DOHH2 (cell line): ENCODE measurements around the gene RRP8.

Source experiments
- EZH2phosphoT487 ChIP-seq: fragments of 200-600 bp; sonication (generic); IDR thresholded peaks from 2 replicates; pipeline ENCODE4 v1.6.1; 2017; ENCODE audit warnings: borderline replicate concordance, mild to moderate bottlenecking, antibody characterized with exemption, low read length, moderate library complexity, mixed read lengths
- TF ChIP-seq, protein P1 (sequence below): fragments of 200-600 bp; sonication (generic); IDR thresholded peaks from one replicate; pipeline ENCODE4 v1.5.1; 2014; ENCODE audit warnings: antibody characterized with exemption, mild to moderate bottlenecking, low read depth, low read length; ENCODE audit not compliant: poor library complexity, severe bottlenecking

DNA sequence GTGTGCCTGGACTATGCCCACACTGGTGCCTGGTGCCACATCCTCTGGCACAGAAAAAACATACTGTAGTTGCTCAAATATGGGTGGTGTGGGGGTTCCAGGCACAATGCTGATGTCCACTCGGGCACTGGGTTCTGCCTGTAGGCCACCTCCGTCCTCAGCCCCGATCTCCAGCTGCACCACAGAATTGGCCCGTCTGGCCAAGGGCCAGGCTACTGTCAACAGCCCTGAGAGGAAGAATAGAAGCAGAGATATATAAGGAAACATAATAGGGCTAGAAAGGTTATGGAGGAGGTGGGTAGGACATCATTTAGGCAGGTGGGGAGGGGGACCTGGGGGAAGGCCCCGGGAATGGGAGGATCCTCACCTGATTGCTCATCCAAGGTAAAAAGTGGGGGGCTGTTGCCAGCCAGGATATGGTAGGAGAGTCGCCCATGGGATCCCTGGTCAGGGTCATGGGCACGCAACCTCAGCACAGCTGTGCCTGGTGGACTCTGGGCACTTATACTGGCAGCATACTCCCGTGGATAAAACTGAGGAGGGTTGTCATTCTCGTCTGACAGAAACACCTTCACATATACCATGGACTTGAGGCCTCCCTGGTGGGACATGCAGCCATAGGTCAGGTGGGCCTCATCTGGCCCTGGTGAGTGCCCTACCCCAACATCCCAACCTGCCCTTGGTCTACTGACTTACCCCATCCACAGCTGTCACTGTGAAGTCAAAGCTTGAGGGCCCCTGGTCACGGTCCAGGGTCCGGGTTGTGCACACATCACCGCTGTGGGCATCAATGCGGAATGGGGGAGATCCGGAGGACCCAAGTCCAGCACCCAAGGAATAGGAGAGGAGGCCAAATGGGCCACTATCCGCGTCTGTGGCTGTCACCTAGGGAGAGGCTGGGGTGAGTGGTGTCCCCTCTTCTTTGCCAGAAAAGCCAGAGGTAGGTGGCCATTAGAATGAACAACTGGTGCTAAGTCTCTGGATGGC is 30.3 kb upstream of the RRP8 start:
- TF ChIP-seq, protein P1, sequence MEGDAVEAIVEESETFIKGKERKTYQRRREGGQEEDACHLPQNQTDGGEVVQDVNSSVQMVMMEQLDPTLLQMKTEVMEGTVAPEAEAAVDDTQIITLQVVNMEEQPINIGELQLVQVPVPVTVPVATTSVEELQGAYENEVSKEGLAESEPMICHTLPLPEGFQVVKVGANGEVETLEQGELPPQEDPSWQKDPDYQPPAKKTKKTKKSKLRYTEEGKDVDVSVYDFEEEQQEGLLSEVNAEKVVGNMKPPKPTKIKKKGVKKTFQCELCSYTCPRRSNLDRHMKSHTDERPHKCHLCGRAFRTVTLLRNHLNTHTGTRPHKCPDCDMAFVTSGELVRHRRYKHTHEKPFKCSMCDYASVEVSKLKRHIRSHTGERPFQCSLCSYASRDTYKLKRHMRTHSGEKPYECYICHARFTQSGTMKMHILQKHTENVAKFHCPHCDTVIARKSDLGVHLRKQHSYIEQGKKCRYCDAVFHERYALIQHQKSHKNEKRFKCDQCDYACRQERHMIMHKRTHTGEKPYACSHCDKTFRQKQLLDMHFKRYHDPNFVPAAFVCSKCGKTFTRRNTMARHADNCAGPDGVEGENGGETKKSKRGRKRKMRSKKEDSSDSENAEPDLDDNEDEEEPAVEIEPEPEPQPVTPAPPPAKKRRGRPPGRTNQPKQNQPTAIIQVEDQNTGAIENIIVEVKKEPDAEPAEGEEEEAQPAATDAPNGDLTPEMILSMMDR: no peak
- TF ChIP-seq EZH2phosphoT487: no peak
